WI38 (cell line): Measurements from ENCODE around the gene DEFB129.
"Not testable (repeated sequence)": the region's sequence is repeated elsewhere in the genome, so short reads cannot be mapped to it uniquely, and the experiment has no call there.

Experiments
- H3K4me3 ChIP-seq: 2 replicates; pipeline ENCODE4 v1.5.1; 2011; ENCODE audit warnings: low read depth, mild to moderate bottlenecking, control low read depth, low read length
- CTCF ChIP-seq: IDR thresholded peaks from 2 replicates; pipeline ENCODE4 v1.5.1; 2012; ENCODE audit warnings: low read depth, mild to moderate bottlenecking, control low read depth, low read length

The DEFB129 gene

GRCh38 chr20:210809-211502, 16.1 kb upstream of the DEFB129 start:
- no peak overlapping the region for H3K4me3 ChIP-seq

GRCh38 chr20:214383-214782, 12.7 kb upstream of the DEFB129 start:
- H3K4me3 ChIP-seq, result no peak overlapping the region
- no peak for TF ChIP-seq CTCF

More at GRCh38 chr20:210809-211502, 16.1 kb upstream of the DEFB129 start:
- no peak for TF ChIP-seq CTCF

GRCh38 chr20:215796-216195, 11.3 kb upstream of the DEFB129 start:
- TF ChIP-seq CTCF, result no peak
- H3K4me3 ChIP-seq, result no peak overlapping the region

DNA sequence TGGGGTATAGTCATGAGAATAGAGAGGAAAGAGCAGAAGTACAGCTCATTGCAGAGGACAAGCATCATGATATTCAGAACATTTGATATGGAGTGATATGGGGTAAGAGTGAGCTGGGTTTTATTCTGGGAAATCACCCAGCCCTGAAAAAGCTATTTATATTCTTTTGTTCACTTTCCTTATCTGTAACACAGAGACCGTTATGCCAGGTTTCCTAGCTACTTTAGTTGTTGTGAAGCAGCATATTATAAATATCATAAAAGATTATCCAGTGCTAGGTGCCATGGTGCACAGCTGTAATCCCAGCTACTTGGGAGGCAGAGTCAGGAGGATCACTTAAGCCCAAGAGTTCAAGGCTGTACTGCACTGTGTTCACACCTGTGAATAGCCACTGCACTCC, 9.8 kb upstream of the DEFB129 start:
- no peak overlapping the region for H3K4me3 ChIP-seq
- no peak for TF ChIP-seq CTCF

DNA sequence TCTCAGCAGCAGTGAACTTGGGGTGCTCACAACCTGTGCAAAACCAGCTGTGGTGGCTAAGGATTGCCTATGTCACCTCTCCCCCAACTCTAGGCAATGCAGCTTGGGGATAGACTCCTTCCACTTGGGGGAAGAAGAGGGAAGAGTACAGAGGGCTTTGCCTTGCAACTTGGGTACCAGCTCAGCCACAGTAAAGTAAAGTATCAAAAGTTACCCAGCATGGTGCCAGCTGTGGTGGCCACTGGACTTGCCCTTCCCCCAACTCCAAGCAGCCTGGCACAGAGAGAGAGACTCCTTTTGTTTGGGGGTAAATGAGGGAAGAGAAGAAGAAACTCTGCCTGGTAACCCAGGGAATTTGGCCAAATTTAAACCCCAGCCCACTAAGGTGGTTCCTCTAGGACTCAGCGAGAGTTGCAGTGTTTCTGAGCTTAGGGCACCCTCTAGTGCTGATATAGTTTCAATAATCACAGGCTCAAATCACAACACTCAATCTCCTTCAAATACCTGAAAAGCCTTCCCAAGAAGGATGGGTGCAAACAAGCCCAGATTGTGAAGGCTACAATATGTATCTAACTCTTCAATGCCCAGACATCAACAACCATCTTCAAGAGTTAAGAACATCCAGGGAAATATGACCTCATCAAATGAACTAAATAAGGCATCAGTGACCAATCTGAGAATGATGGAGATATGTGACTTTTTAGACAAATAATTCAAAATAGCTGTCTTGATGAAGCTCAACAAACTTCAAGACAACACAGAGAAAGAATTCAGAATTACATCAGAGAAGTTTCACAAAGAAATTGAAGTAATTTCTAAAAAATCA, 7.6 kb upstream of the DEFB129 start:
- H3K4me3 ChIP-seq, result no peak overlapping the region
- TF ChIP-seq CTCF, result no peak

DNA sequence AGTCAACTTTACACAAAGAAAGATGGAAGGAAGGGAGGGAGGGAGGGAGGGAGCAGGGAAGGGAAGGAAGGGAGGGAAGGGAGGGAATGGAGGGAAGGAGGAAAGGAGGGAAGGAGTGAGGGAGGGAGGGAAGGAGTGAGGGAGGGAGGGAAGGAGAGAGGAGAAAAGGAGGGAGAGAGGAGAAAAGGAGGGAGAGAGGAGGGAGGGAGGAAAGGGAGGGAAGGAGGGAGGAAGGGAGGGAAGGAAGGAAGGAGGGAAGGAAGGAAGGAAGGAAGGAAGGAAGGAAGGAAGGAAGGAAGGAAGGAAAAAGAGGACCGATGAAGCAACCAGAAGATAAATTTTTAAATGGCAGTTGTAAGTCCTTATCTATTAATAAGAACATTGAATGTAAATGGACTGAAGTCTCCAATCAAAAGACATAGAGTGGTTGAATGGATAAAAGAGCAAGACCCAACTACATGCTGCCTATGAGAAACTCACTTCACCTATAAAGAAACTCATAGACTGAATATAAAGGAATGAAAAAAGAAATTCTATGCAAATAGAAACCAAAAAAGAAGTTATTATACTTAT, 5.7 kb upstream of the DEFB129 start:
- TF ChIP-seq CTCF, result no peak
- H3K4me3 ChIP-seq, result no peak overlapping the region

- not testable (repeated sequence) for H3K4me3 ChIP-seq
Observed at GRCh38 chr20:225879-226278, 1.2 kb upstream of the DEFB129 start.
